HEK293 (cell line): ENCODE data around the gene DRC1.

Experiments used
- CTCF ChIA-PET: fragments of 350-600 bp; formaldehyde crosslinking; extraction: SDS; loops from one replicate; lab custom pipeline; 2021; ENCODE audit warnings: antibody characterized with exemption; lab: Yijun Ruan, JAX
- POLR2A ChIA-PET: fragments of 300-600 bp; formaldehyde crosslinking; extraction: SDS; loops from one replicate; lab custom pipeline; 2020; ENCODE audit warnings: antibody characterized with exemption, inconsistent platforms; lab: Yijun Ruan, JAX
- H3K27ac ChIP-seq: fragments of 200-500 bp; sonication (Bioruptor generic); 2 replicates; pipeline ENCODE4 v1.5.1; 2014; ENCODE audit warnings: low read depth, low read length, control low read depth, inconsistent platforms; ENCODE audit errors: extremely low read depth
- H3K36me3 ChIP-seq, 2 experiments: fragments of 200-500 bp in 1 of 2; sonication (Bioruptor generic) in 1 of 2; 1 replicate in 1 of 2; 2 replicates in 1 of 2; pipeline ENCODE4 v1.5.1; 2014 to 2017; ENCODE audit warnings: inconsistent platforms in 2 of 2, low read length in 2 of 2; ENCODE audit not compliant: control insufficient read depth in 2 of 2, insufficient read depth in 1 of 2
- H3K4me1 ChIP-seq: fragments of 200-500 bp; sonication (Bioruptor generic); 2 replicates; pipeline ENCODE4 v1.5.1; 2014; ENCODE audit warnings: mild to moderate bottlenecking, low read length, inconsistent platforms; ENCODE audit not compliant: control insufficient read depth, insufficient read depth
- H3K4me3 ChIP-seq: 2 replicates; pipeline ENCODE4 v1.5.1; 2011; ENCODE audit warnings: low read depth, mild to moderate bottlenecking, control low read depth, low read length, moderate library complexity
- H3K9me3 ChIP-seq: fragments of 200-500 bp; sonication (Bioruptor generic); 2 replicates; pipeline ENCODE4 v1.5.1; 2014; ENCODE audit warnings: low read depth, low read length, inconsistent platforms; ENCODE audit not compliant: control insufficient read depth, insufficient read depth
- EGR2 ChIP-seq: fragments of 450-650 bp; formaldehyde crosslinking; IDR thresholded peaks from 2 replicates; pipeline ENCODE4 v1.5.1; 2016; ENCODE audit warnings: low read depth, missing biosample characterization, missing genetic modification characterization
- KLF9 ChIP-seq: fragments of 450-650 bp; formaldehyde crosslinking; IDR thresholded peaks from 2 replicates; pipeline ENCODE4 v1.5.1; 2016; ENCODE audit warnings: missing biosample characterization, missing genetic modification characterization, low read depth
- MEIS1 ChIP-seq: sonication (generic); formaldehyde crosslinking; IDR thresholded peaks from 2 replicates; pipeline ENCODE4 v1.8.1; 2022; ENCODE audit warnings: missing genetic modification reagents, mild to moderate bottlenecking, borderline replicate concordance
- PRDM1 ChIP-seq: fragments of 450-650 bp; formaldehyde crosslinking; IDR thresholded peaks from 2 replicates; pipeline ENCODE4; 2016; ENCODE audit warnings: missing biosample characterization, missing genetic modification characterization
- SP3 ChIP-seq: fragments of 450-650 bp; formaldehyde crosslinking; IDR thresholded peaks from 2 replicates; pipeline ENCODE4 v1.5.1; 2016; ENCODE audit warnings: missing biosample characterization, missing genetic modification characterization
- TCF7L2 ChIP-seq: IDR thresholded peaks from 2 replicates; pipeline ENCODE4 v1.6.1; 2011; ENCODE audit warnings: low read depth, mild to moderate bottlenecking, inconsistent platforms, low read length, moderate library complexity, borderline replicate concordance
- ZBTB1 ChIP-seq: fragments of 450-650 bp; formaldehyde crosslinking; IDR thresholded peaks from 2 replicates; pipeline ENCODE4 v1.5.1; 2016; ENCODE audit warnings: missing biosample characterization, missing genetic modification characterization
- ZNF16 ChIP-seq: fragments of 450-650 bp; formaldehyde crosslinking; IDR thresholded peaks from 2 replicates; pipeline ENCODE4 v1.5.1; 2016; ENCODE audit warnings: low read depth, missing biosample characterization, missing genetic modification characterization
- ZNF341 ChIP-seq: fragments of 450-650 bp; formaldehyde crosslinking; IDR thresholded peaks from 2 replicates; pipeline ENCODE4; 2016; ENCODE audit warnings: low read depth, missing biosample characterization, missing genetic modification characterization
- ZNF416 ChIP-seq: fragments of 450-650 bp; formaldehyde crosslinking; IDR thresholded peaks from 2 replicates; pipeline ENCODE4 v1.5.1; 2016; ENCODE audit warnings: missing biosample characterization, missing genetic modification characterization
- ZNF571 ChIP-seq: fragments of 450-650 bp; formaldehyde crosslinking; IDR thresholded peaks from 2 replicates; pipeline ENCODE4 v1.5.0; 2017; ENCODE audit warnings: missing biosample characterization, missing genetic modification characterization
- ZNF670 ChIP-seq: fragments of 450-650 bp; formaldehyde crosslinking; IDR thresholded peaks from 2 replicates; pipeline ENCODE4 v1.5.1; 2016; ENCODE audit warnings: missing biosample characterization, missing genetic modification characterization, low read depth
- ZNF843 ChIP-seq: fragments of 450-650 bp; formaldehyde crosslinking; IDR thresholded peaks from 2 replicates; pipeline ENCODE4 v1.5.1; 2016; ENCODE audit warnings: missing biosample characterization, missing genetic modification characterization
- TF ChIP-seq, protein P1 (sequence below): fragments of 450-650 bp; IDR thresholded peaks from 2 replicates; pipeline ENCODE4 v1.5.1; 2018; ENCODE audit warnings: missing biosample characterization, missing genetic modification characterization
- TF ChIP-seq, protein P2 (sequence below): fragments of 450-650 bp; formaldehyde crosslinking; IDR thresholded peaks from 2 replicates; pipeline ENCODE4 v1.5.1; 2016; ENCODE audit warnings: missing biosample characterization, missing genetic modification characterization
- TF ChIP-seq, protein P3 (sequence below): fragments of 450-650 bp; formaldehyde crosslinking; IDR thresholded peaks from 2 replicates; pipeline ENCODE4 v1.5.1; 2016; ENCODE audit warnings: missing biosample characterization, missing genetic modification characterization
- TF ChIP-seq, protein P4 (sequence below): fragments of 450-650 bp; formaldehyde crosslinking; IDR thresholded peaks from 2 replicates; pipeline ENCODE4 v1.5.1; 2016; ENCODE audit warnings: missing biosample characterization, missing genetic modification characterization, low read depth
- TF ChIP-seq, protein P5 (sequence below): fragments of 450-650 bp; formaldehyde crosslinking; IDR thresholded peaks from 2 replicates; pipeline ENCODE4 v1.5.1; 2017; ENCODE audit warnings: missing biosample characterization, mild to moderate bottlenecking, missing genetic modification characterization, moderate library complexity
- TF ChIP-seq, protein P6 (sequence below): fragments of 450-650 bp; formaldehyde crosslinking; IDR thresholded peaks from 2 replicates; pipeline ENCODE4 v1.5.1; 2017; ENCODE audit warnings: missing biosample characterization, missing genetic modification characterization
- TF ChIP-seq, protein P7 (sequence below): fragments of 450-650 bp; formaldehyde crosslinking; IDR thresholded peaks from 2 replicates; pipeline ENCODE4 v1.5.1; 2016; ENCODE audit warnings: missing biosample characterization, missing genetic modification characterization

Gene DRC1

DNA sequence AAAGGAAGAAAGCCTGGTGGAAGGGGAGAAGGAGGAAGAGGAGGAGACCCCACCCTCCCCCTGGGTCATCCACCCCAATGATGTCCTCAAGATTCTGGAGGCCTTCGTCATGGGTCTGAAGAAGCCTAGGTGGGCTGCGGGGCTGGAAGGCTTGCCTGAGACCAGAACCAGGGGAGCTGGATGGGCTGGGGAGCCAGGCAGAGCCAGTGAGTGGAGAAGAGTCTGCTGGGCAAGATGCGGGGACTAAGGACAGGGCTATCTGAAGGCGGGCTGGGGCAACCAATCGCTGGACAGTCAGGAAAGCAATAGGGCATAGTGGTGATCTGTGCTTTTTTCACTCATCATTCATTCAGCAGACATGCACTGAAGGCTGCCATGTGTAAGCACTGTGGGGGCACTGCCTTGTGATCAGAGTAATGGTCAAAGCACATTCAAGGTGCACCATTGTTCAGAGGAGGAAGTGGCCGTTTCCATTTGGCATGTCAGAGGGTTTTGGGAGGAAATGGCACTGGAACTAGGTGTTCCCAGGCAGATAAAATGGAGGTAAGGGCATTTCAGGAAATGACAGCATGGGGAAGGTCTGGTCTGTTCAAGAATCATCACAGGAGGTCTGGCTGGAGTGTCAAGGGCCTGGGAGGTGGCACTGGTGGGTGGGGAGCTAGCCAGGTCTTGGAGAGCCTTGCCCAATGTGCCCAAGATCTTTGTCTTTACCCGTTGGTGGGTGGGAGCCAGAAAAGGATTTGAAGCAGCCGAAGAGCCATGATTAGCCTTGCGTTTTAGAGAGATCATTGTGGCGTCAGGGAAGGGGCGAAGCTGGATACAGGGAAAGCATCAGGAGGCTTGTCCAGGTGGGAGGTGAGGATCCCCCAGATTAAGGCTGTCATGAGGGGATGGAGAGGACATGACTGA is 52.0 kb downstream of the DRC1 start:
- ChIA-PET CTCF (interaction anchor here (0.7 kb wide), 1 partner anchor 11 kb away, joined by 4 read pairs; no protein-coding TSS in a partner anchor), POLR2A (no interaction called here)

More for the DNA sequence above, 52.0 kb downstream of the DRC1 start:
- Histone ChIP-seq H3K27ac (no peak overlapping the region), H3K36me3 (no peaks in the 10 kb centered on the region), H3K4me3 (no peak overlapping the region), H3K4me1 (no peaks in the 10 kb centered on the region), H3K9me3 (no peaks in the 10 kb centered on the region)
- TF ChIP-seq, protein P1, sequence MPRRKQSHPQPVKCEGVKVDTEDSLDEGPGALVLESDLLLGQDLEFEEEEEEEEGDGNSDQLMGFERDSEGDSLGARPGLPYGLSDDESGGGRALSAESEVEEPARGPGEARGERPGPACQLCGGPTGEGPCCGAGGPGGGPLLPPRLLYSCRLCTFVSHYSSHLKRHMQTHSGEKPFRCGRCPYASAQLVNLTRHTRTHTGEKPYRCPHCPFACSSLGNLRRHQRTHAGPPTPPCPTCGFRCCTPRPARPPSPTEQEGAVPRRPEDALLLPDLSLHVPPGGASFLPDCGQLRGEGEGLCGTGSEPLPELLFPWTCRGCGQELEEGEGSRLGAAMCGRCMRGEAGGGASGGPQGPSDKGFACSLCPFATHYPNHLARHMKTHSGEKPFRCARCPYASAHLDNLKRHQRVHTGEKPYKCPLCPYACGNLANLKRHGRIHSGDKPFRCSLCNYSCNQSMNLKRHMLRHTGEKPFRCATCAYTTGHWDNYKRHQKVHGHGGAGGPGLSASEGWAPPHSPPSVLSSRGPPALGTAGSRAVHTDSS (tag by site-specific recombination): no peak
- TF ChIP-seq ZNF571 (tag by site-specific recombination) (no peak), ZBTB1 (tag by site-specific recombination) (no peak), ZNF341 (tag by site-specific recombination) (no peak), SP3 (tag by site-specific recombination) (no peak), MEIS1 (CRISPR knock-in tag) (no peak), EGR2 (tag by site-specific recombination) (no peak), KLF9 (tag by site-specific recombination) (no peak), ZNF670 (tag by site-specific recombination) (no peak), TCF7L2 (no peak), ZNF16 (tag by site-specific recombination) (no peak), PRDM1 (tag by site-specific recombination) (no peak), ZNF843 (tag by site-specific recombination) (no peak), ZNF416 (tag by site-specific recombination) (no peak)
- TF ChIP-seq, protein P2, sequence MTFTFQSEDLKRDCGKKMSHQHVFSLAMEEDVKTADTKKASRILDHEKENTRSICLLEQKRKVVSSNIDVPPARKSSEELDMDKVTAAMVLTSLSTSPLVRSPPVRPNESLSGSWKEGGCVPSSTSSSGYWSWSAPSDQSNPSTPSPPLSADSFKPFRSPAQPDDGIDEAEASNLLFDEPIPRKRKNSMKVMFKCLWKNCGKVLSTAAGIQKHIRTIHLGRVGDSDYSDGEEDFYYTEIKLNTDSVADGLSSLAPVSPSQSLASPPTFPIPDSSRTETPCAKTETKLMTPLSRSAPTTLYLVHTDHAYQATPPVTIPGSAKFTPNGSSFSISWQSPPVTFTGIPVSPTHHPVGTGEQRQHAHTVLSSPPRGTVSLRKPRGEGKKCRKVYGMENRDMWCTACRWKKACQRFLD (tag by site-specific recombination): no peak
- TF ChIP-seq, protein P3, sequence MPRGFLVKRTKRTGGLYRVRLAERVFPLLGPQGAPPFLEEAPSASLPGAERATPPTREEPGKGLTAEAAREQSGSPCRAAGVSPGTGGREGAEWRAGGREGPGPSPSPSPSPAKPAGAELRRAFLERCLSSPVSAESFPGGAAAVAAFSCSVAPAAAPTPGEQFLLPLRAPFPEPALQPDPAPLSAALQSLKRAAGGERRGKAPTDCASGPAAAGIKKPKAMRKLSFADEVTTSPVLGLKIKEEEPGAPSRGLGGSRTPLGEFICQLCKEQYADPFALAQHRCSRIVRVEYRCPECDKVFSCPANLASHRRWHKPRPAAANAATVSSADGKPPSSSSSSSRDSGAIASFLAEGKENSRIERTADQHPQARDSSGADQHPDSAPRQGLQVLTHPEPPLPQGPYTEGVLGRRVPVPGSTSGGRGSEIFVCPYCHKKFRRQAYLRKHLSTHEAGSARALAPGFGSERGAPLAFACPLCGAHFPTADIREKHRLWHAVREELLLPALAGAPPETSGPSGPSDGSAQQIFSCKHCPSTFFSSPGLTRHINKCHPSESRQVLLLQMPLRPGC: no peak
- TF ChIP-seq, protein P4, sequence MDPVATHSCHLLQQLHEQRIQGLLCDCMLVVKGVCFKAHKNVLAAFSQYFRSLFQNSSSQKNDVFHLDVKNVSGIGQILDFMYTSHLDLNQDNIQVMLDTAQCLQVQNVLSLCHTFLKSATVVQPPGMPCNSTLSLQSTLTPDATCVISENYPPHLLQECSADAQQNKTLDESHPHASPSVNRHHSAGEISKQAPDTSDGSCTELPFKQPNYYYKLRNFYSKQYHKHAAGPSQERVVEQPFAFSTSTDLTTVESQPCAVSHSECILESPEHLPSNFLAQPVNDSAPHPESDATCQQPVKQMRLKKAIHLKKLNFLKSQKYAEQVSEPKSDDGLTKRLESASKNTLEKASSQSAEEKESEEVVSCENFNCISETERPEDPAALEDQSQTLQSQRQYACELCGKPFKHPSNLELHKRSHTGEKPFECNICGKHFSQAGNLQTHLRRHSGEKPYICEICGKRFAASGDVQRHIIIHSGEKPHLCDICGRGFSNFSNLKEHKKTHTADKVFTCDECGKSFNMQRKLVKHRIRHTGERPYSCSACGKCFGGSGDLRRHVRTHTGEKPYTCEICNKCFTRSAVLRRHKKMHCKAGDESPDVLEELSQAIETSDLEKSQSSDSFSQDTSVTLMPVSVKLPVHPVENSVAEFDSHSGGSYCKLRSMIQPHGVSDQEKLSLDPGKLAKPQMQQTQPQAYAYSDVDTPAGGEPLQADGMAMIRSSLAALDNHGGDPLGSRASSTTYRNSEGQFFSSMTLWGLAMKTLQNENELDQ (tag by site-specific recombination): no peak
- TF ChIP-seq, protein P5, sequence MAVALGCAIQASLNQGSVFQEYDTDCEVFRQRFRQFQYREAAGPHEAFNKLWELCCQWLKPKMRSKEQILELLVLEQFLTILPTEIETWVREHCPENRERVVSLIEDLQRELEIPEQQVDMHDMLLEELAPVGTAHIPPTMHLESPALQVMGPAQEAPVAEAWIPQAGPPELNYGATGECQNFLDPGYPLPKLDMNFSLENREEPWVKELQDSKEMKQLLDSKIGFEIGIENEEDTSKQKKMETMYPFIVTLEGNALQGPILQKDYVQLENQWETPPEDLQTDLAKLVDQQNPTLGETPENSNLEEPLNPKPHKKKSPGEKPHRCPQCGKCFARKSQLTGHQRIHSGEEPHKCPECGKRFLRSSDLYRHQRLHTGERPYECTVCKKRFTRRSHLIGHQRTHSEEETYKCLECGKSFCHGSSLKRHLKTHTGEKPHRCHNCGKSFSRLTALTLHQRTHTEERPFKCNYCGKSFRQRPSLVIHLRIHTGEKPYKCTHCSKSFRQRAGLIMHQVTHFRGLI: no peak
- TF ChIP-seq, protein P6, sequence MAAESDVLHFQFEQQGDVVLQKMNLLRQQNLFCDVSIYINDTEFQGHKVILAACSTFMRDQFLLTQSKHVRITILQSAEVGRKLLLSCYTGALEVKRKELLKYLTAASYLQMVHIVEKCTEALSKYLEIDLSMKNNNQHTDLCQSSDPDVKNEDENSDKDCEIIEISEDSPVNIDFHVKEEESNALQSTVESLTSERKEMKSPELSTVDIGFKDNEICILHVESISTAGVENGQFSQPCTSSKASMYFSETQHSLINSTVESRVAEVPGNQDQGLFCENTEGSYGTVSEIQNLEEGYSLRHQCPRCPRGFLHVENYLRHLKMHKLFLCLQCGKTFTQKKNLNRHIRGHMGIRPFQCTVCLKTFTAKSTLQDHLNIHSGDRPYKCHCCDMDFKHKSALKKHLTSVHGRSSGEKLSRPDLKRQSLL: no peak
- TF ChIP-seq, protein P7, sequence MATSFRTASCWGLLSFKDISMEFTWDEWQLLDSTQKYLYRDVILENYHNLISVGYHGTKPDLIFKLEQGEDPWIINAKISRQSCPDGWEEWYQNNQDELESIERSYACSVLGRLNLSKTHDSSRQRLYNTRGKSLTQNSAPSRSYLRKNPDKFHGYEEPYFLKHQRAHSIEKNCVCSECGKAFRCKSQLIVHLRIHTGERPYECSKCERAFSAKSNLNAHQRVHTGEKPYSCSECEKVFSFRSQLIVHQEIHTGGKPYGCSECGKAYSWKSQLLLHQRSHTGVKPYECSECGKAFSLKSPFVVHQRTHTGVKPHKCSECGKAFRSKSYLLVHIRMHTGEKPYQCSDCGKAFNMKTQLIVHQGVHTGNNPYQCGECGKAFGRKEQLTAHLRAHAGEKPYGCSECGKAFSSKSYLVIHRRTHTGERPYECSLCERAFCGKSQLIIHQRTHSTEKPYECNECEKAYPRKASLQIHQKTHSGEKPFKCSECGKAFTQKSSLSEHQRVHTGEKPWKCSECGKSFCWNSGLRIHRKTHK: no peak
